Effector memory CD4-positive, alpha-beta T cell (primary cell): ENCODE results near the gene DDTL.
"Not testable (repeated sequence)": the region's sequence is repeated elsewhere in the genome, so short reads cannot be mapped to it uniquely, and the experiment has no call there.

Source experiments
- DNase-seq, 3 donors: peaks; one replicate each; pipeline ENCODE4 v3.0.0-alpha.2; 2020
- H3K27ac ChIP-seq: 2 replicates; pipeline ENCODE4 v1.7.0; 2013; ENCODE audit warnings: mild to moderate bottlenecking, low read length, moderate library complexity; ENCODE audit not compliant: insufficient read depth, poor library complexity, severe bottlenecking
- H3K27me3 ChIP-seq: replicated peaks from 2 replicates; pipeline ENCODE4 v1.7.0; 2013; ENCODE audit warnings: mild to moderate bottlenecking, low read length; ENCODE audit not compliant: insufficient read depth, control insufficient read depth, poor library complexity, severe bottlenecking
- H3K36me3 ChIP-seq: 2 replicates; pipeline ENCODE4 v1.7.0; 2013; ENCODE audit warnings: mild to moderate bottlenecking, low read length, moderate library complexity; ENCODE audit not compliant: control insufficient read depth, insufficient read depth
- H3K4me1 ChIP-seq: 2 replicates; pipeline ENCODE4 v1.7.0; 2013; ENCODE audit warnings: low read length, mild to moderate bottlenecking; ENCODE audit not compliant: control insufficient read depth, insufficient read depth, poor library complexity, severe bottlenecking
- H3K4me3 ChIP-seq: 2 replicates; pipeline ENCODE4 v1.7.0; 2013; ENCODE audit warnings: low read length, low read depth, mild to moderate bottlenecking; ENCODE audit not compliant: insufficient read depth, poor library complexity, severe bottlenecking
- H3K9me3 ChIP-seq: 2 replicates; pipeline ENCODE4 v1.7.0; 2013; ENCODE audit warnings: mild to moderate bottlenecking, low read length, moderate library complexity; ENCODE audit not compliant: control insufficient read depth

DDTL gene

GRCh38 chr22:23986089-23986488, 19.4 kb downstream of the DDTL start:
- not testable (repeated sequence) for H3K4me1 ChIP-seq, H3K27ac ChIP-seq, H3K9me3 ChIP-seq, H3K4me3 ChIP-seq, H3K36me3 ChIP-seq, H3K27me3 ChIP-seq, DNase-seq

DNA sequence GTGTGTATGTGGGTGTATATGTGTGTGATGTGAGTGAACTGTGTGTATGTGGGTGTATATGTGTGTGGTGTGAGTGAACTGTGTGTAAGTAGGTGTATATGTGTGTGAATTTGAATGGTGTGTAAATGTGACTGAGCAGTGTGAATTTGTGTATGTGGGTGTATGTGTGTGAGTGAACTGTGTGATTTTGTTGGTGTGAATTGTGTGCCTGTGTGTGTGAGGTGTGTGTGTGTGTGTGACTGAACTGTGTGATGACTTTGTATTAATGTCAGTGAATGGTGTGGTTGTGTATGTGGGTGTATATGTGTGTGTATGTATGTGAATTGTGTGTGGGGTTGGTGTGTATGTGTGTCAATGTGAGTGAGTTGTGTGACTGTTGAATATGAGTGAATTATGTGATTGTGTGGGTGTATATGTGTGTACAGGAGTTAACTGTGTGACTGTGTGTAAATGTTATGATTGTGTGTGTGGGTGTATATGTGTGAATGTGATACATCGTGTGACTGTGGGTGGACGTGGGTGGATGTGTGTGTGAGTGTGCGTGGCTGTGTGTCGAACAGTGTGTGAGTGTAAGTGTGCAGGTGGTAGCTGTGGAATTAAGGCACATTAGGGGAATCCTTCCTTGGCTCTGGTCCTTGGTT, 20.0 kb downstream of the DDTL start:
- H3K4me3 ChIP-seq, H3K27ac ChIP-seq, H3K27me3 ChIP-seq, DNase-seq, H3K4me1 ChIP-seq, H3K9me3 ChIP-seq, H3K36me3 ChIP-seq: not testable (repeated sequence)

GRCh38 chr22:23989583-23990244, 23.0 kb downstream of the DDTL start:
- H3K36me3 ChIP-seq, H3K27ac ChIP-seq, H3K9me3 ChIP-seq, H3K27me3 ChIP-seq, H3K4me3 ChIP-seq, DNase-seq, H3K4me1 ChIP-seq: not testable (repeated sequence)

DNA sequence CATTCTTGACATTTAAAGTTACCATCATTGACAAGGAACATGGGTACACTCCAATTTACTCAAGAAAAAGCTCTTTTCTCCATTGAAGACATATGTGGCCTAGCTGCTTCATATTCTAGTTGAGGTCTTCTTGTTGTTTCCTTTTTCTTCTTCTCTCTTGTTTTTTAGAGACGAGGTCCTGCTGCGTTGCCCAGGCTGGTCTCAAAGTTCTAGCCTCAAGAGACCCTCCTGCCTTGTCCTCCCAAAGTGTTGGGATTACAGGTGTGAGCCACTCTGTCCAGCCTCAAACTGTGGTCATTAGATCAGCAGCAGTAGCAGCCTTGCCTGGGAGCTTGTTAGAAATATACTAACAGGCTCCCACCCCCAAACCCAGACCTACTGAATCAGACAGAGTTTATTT, 26.4 kb downstream of the DDTL start:
- DNase-seq, H3K36me3 ChIP-seq, H3K9me3 ChIP-seq, H3K4me3 ChIP-seq, H3K27ac ChIP-seq, H3K27me3 ChIP-seq, H3K4me1 ChIP-seq: not testable (repeated sequence)

DNA sequence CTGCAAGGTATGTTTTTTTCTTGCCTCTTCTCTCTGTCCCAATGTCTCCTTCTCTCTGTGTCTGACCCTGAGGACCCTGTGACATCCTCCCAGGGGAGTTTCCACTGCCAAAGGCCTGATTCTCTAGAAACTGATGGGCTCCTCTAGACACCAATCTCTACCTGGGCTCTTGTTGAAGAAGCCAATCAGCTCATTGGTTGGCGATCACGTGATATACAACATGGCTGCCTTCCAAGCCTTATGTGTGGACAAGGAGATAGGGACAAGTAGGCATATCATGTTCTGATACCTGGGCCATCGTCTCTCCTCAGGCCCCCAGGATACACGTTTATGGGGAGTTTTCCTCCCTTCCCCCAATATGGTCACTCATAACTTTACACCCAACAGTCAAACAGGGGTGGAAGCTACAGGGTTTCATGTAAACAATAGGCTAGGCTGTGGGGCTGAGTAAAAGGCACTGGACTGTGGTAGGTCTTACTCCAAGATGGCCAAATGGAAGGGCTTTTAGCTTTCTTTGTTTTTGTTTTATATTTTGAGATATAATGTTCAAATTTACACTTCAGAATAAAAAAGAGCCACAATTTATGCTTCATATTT, 27.0 kb downstream of the DDTL start:
- not testable (repeated sequence) for H3K36me3 ChIP-seq, H3K27ac ChIP-seq, H3K4me1 ChIP-seq, DNase-seq, H3K27me3 ChIP-seq, H3K4me3 ChIP-seq, H3K9me3 ChIP-seq

GRCh38 chr22:23997092-23997491, 30.4 kb downstream of the DDTL start:
- H3K36me3 ChIP-seq, result no peaks in the 10 kb centered on the region
- H3K4me3 ChIP-seq, result no peak overlapping the region
- H3K9me3 ChIP-seq, result no peaks in the 10 kb centered on the region
- H3K27ac ChIP-seq, result no peak overlapping the region
- no peaks in the 10 kb centered on the region for H3K4me1 ChIP-seq
- H3K27me3 ChIP-seq, result no peaks in the 10 kb centered on the region
- DNase-seq, result no peak

DNA sequence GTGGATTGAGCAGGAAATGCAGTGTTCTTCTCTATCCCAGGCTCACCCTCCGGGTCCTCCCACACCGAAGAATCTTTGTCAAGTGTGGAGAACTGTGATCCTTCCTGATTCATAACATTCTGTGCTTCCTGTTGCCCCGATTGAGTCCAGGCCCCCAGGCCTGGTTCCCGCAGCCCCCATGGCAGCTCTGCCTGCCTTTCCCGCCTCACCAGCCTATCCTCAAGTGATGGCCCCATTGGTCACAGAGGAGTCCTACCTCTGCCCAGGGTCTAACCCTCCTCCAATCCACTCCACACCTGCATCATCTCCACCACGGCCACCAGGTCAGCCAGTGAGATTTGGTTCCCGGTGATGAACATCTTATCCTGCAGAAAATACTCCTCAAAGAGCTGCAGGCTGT, 33.1 kb downstream of the DDTL start:
- H3K36me3 ChIP-seq, H3K27ac ChIP-seq, H3K4me3 ChIP-seq, H3K27me3 ChIP-seq, H3K9me3 ChIP-seq, DNase-seq, H3K4me1 ChIP-seq: not testable (repeated sequence)

GRCh38 chr22:24001314-24001713, 34.6 kb downstream of the DDTL start:
- no peak for DNase-seq
- Histone ChIP-seq H3K36me3 (no peaks in the 10 kb centered on the region), H3K9me3 (no peaks in the 10 kb centered on the region), H3K4me3 (no peak overlapping the region), H3K4me1 (no peaks in the 10 kb centered on the region), H3K27me3 (no peaks in the 10 kb centered on the region), H3K27ac (no peak overlapping the region)

- Histone ChIP-seq H3K27ac (no peak overlapping the region), H3K36me3 (no peaks in the 10 kb centered on the region), H3K4me3 (no peak overlapping the region), H3K4me1 (no peaks in the 10 kb centered on the region), H3K9me3 (no peaks in the 10 kb centered on the region), H3K27me3 (no peaks in the 10 kb centered on the region)
- DNase-seq, result no peak
Observed at GRCh38 chr22:24002272-24002671, 35.6 kb downstream of the DDTL start.

DNA sequence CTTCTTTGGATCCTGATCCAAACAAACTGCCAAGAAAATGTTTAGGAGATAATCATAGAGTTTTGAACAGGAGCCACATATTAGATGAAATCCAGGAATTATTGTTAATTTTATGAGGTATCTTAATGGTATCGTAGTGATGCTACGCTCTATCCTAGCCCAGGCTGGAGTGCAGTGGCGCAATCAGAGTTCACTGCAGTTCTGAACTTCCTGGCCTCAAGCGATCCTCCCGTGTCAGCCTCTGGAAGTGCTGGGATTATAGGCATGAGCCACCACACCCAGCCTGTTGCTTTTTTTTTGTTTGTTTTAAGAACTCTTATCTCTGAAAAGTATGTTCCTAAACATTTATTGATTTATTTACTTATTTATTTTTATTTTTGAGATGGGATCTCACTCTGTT, 36.2 kb downstream of the DDTL start:
- no peaks in the 10 kb centered on the region for H3K27me3 ChIP-seq
- no peak for DNase-seq
- H3K9me3 ChIP-seq, result no peaks in the 10 kb centered on the region

More for the DNA sequence above, 36.2 kb downstream of the DDTL start:
- Histone ChIP-seq H3K4me1 (no peaks in the 10 kb centered on the region), H3K27ac (no peak overlapping the region), H3K36me3 (no peaks in the 10 kb centered on the region), H3K4me3 (no peak overlapping the region)
